OCI-LY3 (cell line): ENCODE measurements around the gene PALLD.

Source experiments
- CTCF ChIP-seq: fragments of 200-600, 300-600 bp; sonication (generic); IDR thresholded peaks from 2 replicates; pipeline ENCODE4 v1.5.1; 2014; ENCODE audit warnings: antibody characterized with exemption, low read length, low read depth
- EZH2phosphoT487 ChIP-seq: fragments of 200-600 bp; shearing (Covaris generic); IDR thresholded peaks from 2 replicates; pipeline ENCODE4 v1.6.1; 2018; ENCODE audit warnings: antibody characterized with exemption, mixed run types, low read depth

GRCh38 chr4:168784786-168785461 is 288.1 kb downstream of the PALLD start:
- no peak for TF ChIP-seq CTCF
- TF ChIP-seq EZH2phosphoT487: no peak
